Colon (tissue), 2 donors: ENCODE results near the gene GADD45B.
"Not testable (repeated sequence)": the region's sequence is repeated elsewhere in the genome, so short reads cannot be mapped to it uniquely, and the experiment has no call there.

Experiments used
- FAIRE-seq: peaks from 2 replicates; lab custom pipeline; 2012; peaks lifted over from hg19 to GRCh38; lab: Jason Lieb, UNC
- donor health status: control.
- donor health status: control.

Gene GADD45B

DNA sequence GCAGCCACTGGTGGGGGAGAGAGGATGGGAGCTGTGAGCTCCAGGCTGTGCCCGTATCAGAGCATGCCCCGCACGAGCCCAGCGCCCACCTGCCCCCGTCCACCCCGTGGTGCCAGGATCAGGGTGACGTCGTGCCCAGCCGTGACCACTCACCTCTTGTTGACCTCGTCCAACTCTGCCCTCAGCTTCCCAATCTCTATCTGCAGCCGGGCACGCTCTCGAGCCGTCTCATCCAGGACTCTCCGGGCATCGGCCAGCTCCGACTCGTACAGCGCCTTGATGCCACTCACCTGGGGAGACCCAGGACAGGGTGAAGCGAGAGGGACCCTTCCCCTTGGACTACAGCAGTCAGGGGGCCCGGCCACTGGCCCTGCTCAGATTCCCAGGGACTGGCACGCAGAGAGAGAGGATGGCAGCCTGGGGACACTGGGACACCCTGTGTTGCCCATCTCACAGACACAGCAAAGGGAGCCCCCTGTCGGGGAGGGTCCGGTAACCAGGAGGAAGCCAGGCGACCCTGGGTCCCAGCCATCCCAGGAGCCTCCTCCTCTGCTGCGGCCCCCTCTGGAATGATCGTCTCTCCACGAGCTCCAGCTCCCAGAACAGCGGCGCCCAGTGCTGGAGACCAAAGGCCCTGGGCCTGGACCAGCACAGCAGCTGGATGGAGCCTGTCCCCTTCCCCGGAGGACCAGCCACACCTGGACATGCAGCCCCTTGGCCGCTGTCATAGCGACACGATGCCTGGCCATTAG, 31.5 kb upstream of the GADD45B start:
- FAIRE-seq, result no peak

DNA sequence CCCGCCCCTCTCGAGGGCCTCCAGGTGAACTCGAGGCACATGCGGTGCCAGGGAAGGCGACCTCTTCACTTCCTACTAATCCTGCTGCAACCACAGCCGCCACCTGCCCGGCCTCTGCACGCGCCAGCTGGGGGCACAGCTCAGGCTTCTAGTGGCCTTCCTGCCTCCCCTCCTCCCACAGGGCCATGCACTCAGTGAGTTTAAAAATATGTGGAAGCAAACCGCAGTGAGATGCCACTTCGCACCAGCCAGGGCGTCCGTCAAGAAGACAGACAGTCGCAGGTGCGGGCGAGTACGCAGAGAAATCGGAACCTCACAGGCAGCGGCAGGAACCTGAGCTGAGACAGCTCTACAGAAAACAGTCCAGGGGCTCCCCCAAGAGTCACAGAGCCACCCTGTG, 29.5 kb upstream of the GADD45B start:
- FAIRE-seq, result no peak

DNA sequence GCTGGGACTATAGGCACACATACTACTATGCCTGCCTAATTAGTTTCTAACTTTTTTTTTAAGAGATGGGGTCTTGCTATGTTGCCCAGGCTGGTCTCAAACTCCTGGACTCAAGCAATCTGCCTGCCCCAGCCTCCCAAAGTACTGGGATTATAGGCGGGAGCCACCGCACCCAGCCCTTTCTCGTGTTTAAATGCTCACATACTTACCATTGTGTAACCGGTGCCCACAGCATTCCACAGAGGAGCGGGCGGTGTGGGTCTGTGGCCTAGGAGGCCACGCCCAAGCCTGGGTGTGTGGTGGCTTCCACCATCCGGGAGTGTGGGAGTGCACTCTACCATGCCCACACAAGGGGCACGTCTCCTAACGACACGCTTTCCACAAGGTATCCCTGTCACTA, 26.9 kb upstream of the GADD45B start:
- FAIRE-seq, result no peak

DNA sequence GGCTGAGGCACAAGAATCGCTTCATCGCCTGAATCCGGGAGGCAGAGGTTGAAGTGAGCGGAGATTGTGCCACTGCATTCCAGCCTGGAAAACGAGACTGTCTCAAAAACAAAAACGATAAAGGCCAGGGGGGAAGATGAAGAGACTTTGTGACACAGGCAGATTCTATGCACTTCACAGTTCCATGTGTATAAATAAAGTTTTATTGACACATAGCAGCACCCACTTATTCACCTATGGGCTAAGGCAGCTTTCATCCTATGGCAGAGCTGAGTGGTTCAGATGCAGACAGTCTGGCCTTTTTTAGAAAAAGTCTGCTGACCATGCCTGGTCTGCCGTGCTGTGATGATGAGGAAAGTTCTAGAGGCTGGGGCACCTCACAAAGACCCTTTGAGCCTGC, 24.8 kb upstream of the GADD45B start:
- no peak for FAIRE-seq

DNA sequence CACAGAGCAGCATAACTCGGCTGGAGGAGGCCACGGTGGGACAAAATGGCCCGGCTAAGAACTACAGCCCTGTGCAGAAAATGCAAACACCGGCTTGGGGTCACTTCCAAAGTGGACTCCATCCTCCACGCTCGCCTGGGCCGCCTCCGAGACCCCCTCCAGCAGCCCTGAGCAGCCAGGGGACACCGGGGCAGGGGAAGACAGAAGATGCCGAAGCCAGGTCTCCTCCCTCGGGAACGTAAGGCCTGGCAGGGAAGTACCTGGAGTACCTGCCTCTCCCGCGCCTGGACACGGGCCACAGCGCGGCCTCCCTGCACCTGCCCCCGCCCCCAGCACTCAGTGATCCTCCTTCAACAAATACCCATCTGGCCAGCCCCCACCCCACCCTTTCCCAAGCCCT, 24.2 kb upstream of the GADD45B start:
- no peak for FAIRE-seq

DNA sequence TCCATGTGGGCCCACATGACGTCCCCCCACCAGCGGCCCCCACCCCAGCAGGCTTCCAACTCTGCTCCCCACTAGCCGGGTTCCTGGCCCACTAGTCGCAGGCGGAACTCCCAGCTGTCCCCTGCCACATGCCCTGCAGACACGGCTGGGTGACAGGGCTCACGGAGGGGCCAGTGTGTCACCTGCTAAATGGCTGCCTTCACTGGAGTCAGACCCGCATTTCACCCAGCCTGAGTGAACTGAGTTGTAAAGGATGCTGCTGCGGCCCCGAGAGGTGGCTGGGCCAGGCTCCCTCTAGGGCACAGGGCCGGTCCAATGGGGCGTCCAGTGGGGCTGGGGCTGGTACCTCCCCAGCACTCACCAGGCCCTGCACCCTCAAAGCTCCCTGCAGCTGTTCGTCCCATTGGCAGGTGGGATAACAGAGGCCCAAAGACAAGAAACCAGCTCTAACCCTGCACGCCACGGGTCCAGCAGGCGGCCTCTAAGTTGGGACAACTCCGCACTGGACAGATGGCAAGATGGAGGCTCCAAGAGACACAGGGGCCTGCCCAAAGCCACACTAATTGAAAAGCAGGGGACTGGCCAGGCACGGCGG, 22.4 kb upstream of the GADD45B start:
- no peak for FAIRE-seq

DNA sequence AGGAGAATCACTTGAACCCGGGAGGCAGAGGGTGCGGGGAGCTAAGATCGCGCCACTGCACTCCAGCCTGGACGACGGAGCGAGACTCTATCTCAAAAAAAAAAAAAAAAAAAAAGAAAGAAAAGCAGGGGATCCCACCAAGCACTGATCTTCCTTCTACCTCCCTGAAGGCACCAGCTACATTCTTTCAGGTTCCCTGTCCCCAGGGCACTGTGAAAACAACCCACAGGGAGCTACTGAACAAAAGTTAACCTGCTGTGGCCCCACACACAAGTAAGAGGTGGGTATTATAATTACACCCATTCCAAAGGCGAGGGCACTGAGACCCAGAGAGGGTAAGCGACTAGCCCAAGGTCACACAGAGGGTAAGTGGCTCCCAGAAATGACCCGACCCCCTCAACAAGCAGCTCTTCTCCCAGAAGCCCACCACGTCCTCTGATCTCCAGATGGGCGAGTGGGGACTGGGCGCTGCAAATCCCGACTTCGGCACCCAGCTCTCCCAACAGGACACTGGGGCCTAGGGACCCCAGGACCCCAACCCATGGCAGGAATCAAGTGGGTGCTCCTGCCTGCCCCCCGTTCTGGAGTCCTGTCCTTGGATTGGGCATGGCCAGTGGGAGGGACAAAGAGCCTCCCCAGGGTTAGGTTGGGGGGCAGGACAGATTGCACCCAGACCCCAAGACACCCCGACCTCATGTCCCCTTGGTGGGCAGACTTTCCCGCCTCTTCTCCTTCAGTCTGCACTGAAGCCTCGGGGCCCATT, 21.5 kb upstream of the GADD45B start:
- no peak for FAIRE-seq

DNA sequence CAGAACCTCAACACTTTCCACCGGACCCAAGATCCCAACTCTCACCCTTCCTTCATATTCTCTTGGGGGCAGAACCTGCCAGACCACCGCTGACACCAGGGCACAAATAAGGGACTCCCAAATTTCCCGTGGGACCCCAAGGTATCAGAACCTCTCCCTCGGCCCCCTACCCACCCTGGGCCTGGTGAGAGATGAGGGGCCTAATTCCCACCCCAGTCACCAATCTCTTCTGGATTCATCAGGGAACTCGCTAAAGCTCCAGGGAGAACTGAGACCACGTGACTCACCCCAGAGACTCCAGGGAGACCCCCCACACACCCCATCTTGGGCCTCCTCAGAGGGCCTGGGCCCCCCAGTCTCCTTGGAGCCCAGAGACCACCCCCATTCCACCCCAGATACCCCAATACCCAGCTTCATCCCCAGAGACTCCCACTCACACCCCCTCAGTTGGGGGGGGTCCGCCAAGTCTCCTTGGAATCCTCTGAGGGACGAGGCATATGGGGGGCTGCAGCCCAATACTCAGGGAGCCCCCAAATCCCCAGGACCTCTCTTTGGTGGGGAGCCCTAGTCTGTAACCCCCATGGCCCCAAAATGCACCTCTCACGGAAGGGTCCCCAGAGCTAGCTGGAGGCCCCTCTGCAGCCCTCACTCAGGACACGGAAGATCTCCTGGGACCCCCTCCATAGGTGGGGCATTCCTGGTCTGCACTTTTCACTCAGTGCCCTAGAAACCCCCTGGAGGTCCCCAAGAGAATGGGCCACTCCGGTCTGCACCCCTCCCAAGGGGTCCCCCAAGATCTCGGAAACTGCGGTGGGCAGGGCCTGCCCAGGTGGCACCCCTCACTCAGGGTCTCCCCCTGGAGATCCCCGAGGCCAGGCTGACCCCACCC, 20.7 kb upstream of the GADD45B start:
- no peak for FAIRE-seq

DNA sequence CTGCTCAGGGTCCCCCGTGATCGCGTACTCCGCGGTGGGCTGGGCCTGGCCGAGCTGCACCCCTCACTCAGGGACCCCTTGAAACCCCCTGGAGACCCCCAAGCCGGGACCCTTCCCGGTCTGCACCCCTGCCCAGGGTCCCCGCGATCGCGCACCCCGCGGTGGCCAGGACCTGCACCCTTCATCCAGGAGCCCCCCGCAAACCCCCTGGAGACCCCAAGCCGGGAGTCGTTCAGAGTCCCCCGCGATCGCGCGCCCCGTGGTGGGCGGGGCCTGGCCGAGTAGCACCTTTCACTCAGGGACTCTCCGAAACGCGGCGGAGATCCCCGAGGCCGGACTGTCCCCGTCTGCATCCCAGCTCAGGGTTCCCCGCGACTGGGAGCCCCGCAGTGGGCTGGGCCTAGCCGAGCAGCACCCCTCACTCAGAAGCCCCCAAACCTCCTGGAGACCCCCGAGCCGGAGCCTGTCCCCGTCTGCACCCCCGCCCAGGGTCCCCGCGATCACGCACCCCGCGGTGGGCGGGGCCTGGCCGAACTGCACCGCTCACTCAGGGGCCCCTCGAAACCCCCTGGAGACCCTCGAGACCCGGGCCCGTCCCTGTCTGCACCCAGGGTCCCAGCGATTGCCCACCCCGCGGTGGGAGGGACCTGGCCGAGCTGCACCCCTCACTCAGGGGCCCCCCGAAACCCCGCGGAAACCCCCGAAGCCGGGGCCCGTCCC, 19.9 kb upstream of the GADD45B start:
- no peak for FAIRE-seq

DNA sequence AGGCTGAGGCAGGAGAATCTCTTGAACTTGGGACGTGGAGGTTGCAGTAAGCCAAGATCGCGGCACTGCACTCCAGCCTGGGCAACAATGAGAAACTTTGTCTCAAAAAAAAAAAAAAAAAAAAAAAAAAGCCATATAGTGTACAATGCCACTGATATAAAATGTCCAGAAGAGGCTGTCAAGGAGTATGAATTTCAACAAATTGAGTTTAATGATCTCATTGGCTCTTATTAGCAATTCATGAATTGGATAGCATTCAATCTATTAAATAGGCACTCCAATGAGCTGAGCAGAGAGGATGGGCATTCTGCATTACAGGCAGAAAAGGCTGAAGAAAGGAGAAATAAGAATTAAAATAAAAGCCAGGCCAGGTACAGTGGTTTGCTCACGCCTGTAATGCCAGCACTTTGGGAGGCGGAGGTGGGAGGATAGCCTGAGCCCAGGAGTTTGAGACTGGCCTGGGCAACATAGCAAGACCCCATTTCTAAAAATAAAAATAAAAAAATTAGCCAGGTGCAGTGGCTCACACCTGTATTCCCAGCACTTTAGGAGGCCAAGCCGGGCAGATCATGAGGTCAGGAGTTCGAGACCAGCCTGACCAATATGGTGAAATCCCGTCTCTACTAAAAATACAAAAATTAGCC, 18.4 kb upstream of the GADD45B start:
- no peak for FAIRE-seq

DNA sequence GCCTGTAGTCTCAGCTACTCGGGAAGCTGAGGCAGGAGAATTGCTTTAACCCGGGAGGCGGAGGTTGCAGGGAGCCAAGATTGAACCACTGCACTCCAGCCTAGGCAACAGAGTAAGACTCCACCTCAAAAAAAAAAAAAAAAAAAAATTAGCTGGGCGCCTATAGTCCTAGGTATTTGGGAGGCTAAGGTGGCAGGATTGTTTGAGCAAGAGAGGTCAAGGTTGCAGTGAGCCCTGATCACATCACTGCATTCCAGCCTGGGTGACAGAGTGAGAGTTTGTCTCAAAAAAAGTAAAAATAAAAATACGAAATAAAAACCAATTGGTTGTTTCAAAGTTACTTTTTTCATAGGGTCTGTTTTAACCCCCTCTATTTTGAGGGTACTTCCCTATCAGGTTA, 17.9 kb upstream of the GADD45B start:
- FAIRE-seq, result no peak

DNA sequence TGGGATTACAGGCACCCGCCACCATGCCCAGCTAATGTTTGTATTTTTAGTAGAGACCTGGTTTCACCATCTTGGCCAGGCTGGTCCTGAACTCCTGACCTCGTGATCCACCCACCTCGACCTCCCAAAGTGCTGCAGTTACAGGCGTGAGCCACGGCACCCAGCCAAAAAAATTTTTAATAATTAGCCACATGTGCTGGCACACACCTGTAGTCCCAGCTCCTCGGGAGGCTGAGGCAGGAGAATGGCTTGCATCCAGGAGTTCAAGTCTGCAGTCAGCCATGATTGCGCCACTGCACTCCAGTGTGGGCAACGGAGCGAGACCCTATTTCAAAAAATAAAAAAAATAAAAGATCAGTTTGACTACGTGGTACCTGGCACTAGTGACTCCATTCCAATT, 17.2 kb upstream of the GADD45B start:
- not testable (repeated sequence) for FAIRE-seq

DNA sequence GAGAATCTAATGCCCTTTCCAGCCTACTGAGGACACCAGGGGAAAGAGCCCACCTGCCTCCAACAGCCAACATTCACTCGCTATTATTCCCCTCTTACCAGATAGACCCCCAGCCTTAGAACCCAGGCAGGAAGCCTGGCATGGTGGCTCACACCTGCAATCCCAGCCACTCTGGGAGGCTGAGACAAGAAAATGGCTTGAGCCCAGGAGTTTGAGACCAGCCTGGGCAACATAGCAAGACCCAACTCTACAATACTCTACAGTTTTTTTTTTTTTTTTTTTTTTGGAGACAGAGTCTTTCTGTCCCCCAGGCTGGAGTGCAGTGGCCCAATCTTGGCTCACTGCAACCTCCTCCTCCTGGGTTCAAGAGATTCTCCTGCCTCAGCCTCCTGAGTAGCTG, 15.7 kb upstream of the GADD45B start:
- no peak for FAIRE-seq

DNA sequence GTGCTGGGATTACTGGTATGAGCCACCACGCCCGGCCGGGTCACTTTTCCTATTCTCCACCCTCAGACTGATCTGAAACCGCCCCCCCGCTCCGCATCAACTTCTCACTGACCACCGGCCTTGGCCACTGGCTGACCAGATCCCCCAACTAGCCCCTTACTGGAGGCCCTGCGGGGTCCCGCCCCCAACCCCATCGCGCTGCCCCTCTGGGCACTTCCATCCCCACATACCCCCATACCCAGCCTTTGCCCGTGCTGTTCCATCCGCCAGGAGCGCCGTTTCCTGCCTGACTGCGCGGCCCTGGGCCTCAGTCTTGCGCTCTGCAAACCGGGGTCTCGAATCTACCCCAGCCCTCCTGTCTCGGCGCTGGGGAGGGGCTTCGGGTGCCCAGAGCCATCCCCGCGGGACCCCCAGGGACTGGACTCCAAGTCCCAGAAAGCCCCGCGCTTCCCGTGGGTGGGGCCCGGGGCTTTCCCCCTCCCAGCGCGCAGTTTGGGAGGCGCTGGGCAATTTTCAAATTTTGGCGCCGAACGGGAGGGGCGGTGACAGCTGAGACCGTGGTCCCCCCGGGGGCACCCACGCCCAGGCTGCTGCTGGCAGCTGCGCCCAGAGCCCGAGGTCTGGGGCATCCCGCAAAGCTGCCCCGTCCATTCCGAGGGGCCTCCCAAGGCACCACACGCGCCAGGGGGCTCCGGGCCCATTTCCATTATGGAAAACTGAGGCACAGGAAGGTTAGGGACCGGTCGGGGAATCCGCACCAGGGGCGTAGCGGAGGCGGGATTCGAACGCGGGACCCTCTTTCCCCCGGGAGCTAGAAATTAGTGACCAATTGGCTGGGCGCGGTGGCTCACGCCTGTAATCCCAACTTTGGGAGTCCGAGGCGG, 13.9 kb upstream of the GADD45B start:
- FAIRE-seq, result no peak

DNA sequence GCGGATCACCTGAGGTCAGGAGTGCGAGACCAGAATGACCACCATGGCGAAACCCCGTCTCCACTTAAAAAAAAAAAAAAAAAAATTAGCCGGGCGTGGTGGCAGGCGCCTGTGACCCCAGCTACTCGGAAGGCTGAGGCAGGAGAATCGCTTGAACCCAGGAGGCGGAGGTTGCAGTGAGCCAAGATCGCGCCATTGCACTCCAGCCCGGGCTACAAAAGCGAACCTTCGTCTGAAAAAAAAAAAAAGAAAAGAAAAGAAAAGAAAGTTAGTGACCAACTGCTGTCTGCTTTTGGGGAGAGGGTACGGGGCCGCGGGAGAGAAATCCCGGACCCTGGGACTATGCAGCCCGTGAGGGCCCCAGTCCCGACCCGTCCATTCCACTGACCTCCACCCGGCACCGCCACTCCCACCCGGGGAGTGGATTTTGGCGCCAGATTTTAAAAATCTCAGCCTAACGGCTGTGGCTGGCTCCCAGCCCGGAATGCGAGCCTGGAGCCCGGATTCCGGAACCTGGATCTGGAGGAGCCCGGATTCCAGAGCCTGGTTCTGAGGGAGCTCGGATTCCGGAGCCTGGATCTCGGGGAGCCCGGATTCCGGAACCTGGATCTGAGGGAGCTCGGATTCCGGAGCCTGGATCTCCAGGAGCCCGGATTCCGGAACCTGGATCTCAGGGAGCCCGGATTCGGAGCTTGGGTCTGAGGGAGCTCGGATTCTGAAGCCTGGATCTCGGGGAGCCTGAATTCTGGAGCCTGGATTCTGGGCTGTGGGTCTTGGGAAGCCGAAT, 13.1 kb upstream of the GADD45B start:
- no peak for FAIRE-seq

DNA sequence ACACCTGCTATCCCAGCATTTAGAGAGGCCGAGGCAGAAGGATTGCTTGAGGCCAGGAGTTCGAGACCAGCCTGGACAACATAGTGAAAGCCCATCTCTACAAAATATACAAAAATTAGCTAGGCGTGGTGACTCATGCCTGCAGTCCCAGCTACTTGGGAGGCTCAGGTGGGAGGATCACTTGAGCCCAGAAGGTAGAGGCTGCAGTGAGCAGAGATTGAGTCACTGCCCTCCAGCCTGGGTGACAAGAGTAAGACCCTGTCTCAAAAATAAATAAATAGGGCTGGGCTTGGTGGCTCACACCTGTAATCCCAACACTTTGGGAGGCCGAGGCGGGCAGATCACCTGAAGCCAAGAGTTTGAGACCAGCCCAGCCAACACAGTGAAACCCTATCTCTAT, 12.2 kb upstream of the GADD45B start:
- not testable (repeated sequence) for FAIRE-seq

DNA sequence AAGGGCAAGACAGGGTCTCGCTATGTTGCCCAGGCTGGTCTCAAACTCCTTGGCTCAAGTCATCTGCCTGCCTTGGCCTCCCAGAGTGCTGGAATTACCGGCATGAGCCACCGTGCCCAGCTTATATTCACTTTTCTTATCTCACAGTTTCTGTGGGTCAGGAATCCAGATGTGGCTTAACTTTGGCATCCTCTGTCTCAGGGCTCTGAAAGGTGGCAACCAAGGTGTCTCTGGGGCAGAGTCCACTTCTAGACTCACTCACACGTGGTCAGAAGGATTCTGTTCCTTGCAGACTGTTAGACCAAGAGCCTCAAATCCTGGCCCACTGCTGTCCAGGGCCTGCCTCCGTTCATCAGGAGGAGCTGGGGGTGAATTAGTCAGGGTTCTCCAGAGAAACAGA, 11.5 kb upstream of the GADD45B start:
- FAIRE-seq, result no peak

DNA sequence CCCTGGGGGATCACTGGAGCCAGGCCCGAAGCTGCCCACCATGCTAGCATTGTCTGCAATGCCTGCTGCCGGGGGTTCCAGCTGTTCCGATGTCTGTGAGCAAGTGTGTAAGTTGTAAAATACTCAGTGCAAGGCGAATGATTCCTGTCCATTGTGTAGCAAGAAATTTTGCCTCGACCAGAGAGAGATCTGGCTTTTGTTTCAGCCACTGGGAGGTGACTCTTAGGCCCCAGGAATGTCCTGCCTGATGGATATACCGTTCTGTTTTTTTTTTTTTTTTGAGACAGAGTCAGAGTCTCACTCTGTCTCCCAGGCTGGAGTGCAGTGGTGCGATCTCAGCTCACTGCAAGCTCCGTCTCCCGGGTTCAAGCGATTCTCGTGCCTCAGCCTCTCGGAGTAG, 7.3 kb upstream of the GADD45B start:
- FAIRE-seq, result no peak
